Skin of body (tissue), 2 donors: ENCODE measurements around the gene LGALS16. TPM values are rescaled to one million over a fixed set of nuclear protein-coding genes. Genes with fewer than 3 reads are reported as not detected.
"Not testable (repeated sequence)": the region's sequence is repeated elsewhere in the genome, so short reads cannot be mapped to it uniquely, and the experiment has no call there.

Experiments used
- DNase-seq: peaks from one replicate; lab custom pipeline; 2025; lab: John Stamatoyannopoulos, UW
- total RNA-seq: library from RNA; depleted of rRNA; stranded (reverse); fragments of >200 nt; gene quantifications from one replicate; pipeline ENCODE4 v1.2.3, GENCODE V29; 2014

The LGALS16 gene
- total RNA-seq, 1 donor from 2014 or later = not detected

- DNase-seq = no peak
These were observed 22.5 kb downstream of the LGALS16 start for GRCh38 chr19:39677961-39678889.

- DNase-seq = no peak
These were observed 23.5 kb downstream of the LGALS16 start for GRCh38 chr19:39679056-39679790.

- no peak for DNase-seq
These were observed 24.1 kb downstream of the LGALS16 start for GRCh38 chr19:39679791-39680168.

GRCh38 chr19:39680593-39680992, 24.9 kb downstream of the LGALS16 start:
- DNase-seq = no peak

- no peak for DNase-seq
These were observed 25.7 kb downstream of the LGALS16 start for GRCh38 chr19:39681416-39681815.

GRCh38 chr19:39684267-39684666, 28.6 kb downstream of the LGALS16 start:
- DNase-seq = no peak

GRCh38 chr19:39686739-39687138, 31.0 kb downstream of the LGALS16 start:
- no peak for DNase-seq

GRCh38 chr19:39688637-39689036, 32.9 kb downstream of the LGALS16 start:
- DNase-seq = not testable (repeated sequence)

DNA sequence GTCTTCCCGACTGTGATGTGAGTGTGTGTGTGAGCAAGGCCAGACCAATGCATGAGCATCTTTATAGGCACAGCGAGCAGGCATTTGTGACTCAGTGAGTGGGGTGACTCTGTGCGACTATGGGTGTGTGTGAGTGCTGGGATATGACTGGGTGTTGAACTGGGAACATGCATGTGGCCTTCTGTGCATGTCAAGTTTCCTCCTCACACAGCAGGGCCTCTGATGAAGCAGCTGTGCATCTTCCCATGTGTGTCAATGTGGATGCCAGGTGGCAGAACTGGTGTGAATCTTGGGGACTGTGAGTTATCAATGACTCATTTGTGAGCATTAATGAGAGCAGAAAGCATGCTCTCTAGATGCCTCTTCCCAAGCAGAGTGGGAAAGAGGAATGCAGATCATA, 36.5 kb downstream of the LGALS16 start:
- no peak for DNase-seq

GRCh38 chr19:39692822-39693221, 37.1 kb downstream of the LGALS16 start:
- DNase-seq = no peak

DNA sequence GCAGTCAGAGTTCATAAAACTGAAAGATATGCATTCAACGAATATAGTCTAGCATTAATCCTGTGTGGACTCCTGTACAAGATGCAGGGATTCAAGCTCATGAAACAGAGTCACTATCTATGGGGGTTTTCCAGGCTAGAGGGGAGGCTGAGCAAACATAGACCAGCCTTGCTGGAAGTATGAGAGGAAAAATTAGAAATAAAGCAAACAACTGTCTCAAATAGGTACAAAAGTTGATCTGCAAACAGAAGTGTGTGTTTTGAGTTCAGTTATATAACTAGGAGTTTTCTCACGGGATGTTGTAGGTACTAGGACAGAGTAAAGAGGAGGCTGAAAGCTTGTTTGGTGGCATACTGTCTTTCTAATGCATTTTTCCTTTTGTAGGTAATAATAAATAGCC, 40.0 kb downstream of the LGALS16 start:
- DNase-seq = no peak

GRCh38 chr19:39696387-39696786, 40.7 kb downstream of the LGALS16 start:
- DNase-seq = no peak

DNA sequence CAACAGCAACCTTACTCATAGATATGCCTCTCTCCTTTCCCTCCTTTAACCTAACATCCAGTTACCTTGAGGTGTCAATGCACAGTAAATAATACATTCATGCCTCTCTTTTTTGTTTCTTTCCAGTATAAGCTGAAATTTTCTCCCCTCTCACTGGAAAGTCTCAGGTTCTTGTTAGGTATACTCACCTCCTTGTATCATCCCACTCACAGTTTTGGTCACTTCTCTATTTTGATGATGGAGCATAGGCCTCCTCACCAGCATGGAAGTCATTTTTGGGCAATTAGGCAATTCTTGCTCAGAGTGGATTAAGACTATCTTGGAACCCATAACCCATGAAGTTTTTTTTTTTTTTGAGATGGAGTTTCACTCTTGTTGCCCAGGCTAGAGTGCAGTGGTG, 42.8 kb downstream of the LGALS16 start:
- no peak for DNase-seq

DNA sequence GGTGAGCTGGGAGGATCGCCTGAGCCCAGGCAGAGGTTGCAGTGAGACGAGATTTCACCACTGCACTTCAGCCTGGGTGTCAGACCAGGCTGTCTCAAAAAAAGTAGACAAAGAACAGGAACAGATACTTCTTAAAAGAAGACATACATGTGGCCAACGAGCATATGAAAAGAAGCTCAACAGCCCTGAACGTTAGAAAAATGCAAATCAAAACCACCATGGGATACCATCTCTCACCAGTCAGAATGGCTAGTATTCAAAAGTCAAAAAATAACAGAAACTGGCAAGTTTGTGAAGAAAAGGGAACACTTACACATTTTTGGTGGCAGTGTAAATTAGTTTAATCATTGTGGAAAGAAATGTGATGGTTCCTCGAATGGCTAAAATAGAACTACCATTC, 45.6 kb downstream of the LGALS16 start:
- DNase-seq = no peak

- DNase-seq = no peak
These were observed 48.7 kb downstream of the LGALS16 start, which contains the start of gene LGALS14 for GRCh38 chr19:39704181-39705044. Gene LGALS14 (plus strand): TSS chr19:39704481. CDS start chr19:39704529, 48 bp downstream.

DNA sequence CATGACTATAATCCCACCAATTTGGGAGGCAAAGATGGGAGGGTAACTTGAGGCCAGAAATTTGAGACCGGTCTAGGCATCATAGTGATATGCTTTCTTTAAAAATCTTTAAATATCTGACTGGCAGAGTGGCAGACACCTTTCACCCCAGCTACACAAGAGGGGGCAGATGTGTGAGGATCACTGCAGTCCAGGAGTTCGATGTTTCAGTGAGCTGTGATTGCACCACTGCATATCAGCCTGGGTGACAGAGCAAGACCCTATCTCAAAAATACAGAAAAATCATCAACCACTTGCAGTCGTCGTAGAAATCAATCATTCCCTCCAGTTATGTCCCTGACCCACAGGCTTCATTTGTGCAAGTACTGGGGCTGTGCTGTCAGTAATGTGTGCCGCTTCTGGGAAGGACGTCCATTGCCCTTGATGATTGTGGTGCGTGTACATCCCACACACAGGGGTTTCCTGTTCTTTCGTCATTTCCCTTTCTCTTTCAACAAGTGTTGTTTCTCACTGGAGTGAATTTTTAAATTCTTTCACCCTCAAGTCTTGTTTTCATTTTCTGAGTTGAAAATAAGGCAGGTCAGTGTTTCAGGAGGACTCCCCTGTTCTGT, 50.0 kb downstream of the LGALS16 start:
- no peak for DNase-seq

- no peak for DNase-seq
These were observed 52.9 kb downstream of the LGALS16 start for GRCh38 chr19:39708594-39708993.

DNA sequence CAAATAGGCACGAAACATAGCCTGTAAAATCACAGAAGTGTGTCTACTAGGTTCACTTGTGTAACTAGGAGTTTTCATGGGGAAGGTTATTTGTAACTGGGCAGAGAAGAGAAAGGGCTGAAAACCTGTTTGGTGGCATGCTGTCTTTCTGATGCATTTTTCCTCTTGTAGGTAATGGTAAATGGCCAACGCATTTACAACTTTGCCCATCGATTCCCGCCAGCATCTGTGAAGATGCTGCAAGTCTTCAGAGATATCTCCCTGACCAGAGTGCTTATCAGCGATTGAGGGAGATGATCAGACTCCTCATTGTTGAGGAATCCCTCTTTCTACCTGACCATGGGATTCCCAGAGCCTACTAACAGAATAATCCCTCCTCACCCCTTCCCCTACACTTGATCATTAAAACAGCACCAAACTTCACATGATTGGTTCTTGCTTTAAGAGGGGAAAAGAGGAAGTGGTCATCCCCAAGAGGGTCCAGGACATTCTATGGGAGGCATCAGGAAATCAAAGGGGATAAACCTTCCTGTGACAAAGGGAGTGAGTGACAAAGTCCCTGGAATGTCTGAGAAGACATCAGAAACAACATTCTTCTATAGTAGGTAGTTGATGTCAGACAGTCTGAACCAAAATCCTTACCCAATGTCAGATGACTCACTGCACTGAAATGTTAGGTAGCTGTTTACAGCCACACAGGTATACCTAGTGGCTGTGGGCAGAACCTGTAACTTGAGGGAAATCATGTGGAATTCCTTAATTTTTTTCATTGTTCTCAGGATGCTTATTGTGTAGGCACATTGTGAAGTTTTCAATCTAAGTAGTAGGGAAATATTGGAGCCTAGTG, 53.5 kb downstream of the LGALS16 start:
- no peak for DNase-seq
